Upper lobe of left lung (tissue), 4 donors: ENCODE results near the gene CFAP97D1.

ENCODE experiments used
- CTCF ChIP-seq, 6 experiments: fragments of 450-650 bp in 4 of 6; fragments of 200-600 bp in 2 of 6; sonication (generic) in 2 of 6; IDR thresholded peaks; one replicate each; pipeline ENCODE4 v1.5.1; 2016 to 2019; ENCODE audit warnings: antibody characterized with exemption in 6 of 6
- POLR2AphosphoS5 ChIP-seq, 2 donors: sonication (generic); formaldehyde crosslinking; IDR thresholded peaks; one replicate each; pipeline ENCODE4 v1.5.1; 2017; ENCODE audit warnings: antibody characterized with exemption in 2 of 2

DNA sequence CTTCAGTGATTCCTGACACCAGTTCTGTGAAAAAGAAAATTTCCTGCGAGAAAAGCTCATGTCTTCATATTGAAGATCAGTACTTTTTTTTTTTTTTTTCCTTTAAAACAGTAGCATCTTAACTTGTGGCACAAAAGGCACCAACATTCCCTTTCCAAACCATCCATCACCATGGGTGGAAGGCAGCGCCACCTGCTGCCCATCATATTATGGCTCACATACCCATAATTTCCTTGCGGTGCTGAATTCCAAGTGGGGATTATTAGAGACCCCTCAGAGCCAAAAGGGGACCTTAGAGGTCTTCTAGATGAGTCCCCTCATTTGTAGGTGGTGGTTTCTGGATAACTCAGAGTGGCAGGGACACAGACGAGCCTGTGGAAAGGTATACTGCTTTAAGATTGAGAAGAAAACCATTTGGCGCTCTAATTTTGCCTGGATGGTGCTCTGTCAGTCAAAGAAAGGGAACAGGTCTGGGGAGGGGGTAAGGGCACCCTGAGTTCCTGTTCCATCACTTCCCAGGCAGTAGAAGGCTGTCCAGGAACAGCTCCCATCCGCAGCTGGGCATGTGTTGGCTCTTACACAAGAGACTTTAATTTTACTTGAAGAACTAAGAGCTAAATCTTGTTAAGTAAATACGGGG, 13.7 kb upstream of the CFAP97D1 start:
- TF ChIP-seq CTCF (IDR thresholded peaks at IDR 0.05) (peak; percentile 39 to 76 (median 58)), POLR2AphosphoS5 (IDR thresholded peaks at IDR 0.05) (no peak)
